Placental epithelial cell (primary cell): ENCODE data around the gene MYO5B. TPM values are rescaled to one million over a fixed set of nuclear protein-coding genes. Genes with fewer than 3 reads are reported as not detected.

Source experiments
- small RNA-seq: library from RNA; depleted of rRNA; stranded (forward); fragments of <200 nt; gene quantifications from one replicate; pipeline ENCODE3, GENCODE V24; 2012
- total RNA-seq: library from RNA; depleted of rRNA; stranded (reverse); fragments of >200 nt; gene quantifications from 2 replicates; pipeline ENCODE4 v1.2.3, GENCODE V29; 2012

Gene MYO5B
- total RNA-seq: 20.7 and 33.8 TPM in 2 replicates

DNA sequence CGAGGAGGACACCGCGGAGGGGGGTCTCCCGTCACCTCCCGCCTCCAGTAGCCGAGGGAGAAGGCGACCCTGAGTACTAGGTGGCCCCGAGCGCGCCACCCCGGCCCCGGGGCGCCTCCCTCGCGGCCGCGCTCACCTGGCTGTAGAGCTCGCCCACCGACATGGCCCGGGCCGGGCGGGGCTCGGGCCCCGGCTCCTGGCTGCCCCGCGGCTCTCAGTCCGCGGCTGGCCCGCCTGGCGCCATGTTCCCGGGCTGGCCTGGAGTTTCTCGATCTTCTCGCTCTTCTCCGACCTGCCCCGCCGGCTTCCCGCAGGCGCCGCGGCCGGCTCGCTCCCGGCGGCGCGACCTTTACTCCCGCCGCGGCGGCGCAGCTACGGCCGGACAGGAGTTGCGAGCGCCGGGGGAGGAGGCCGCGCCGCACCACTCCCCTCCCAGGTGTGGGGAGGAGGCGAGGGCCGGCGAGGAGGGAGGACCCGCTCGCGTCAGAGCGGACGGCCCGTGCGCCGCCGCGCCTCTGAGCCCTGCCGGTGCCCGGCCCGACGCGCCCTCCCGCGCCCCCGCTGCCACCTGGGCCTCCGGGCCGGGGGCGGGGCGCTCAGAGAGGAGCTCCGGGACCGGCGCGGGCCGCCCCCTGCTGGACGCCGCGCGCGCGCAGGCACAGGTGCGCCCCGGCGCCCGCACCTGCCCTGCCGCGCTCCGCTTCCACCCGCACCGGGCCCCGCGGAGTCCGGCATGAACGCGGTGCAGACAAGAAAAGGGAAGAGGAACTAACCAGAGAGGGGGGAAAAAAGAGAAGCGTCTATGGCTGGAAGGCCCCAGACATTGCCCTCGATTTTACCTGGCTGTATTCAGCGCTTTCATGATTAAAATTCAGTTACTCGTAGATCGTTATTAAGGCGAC is at the start of gene MYO5B:
TSS of gene MYO5B (minus strand) at position 517 of the 902 bp plus-strand sequence. CDS start at position 163, 354 bp downstream.

GRCh38 chr18:49813319-49814146 is 381.4 kb downstream of the MYO5B start, which contains the start of gene ACAA2:
Gene ACAA2 (minus strand): TSS chr18:49813533. CDS start chr18:49813484, 49 bp downstream.

Small RNAs within 50 kb of the gene (small RNA-seq; reads per million reads assigned to genes)
- gene RF00019: not detected
- not detected for gene RF00283
- not detected for gene RN7SL310P
- gene RNA5SP457: not detected
- not detected for gene SCARNA17

Other genes starting within 250 kb of the MYO5B start
- gene CFAP53, start 71.3 kb upstream of the MYO5B start, total RNA-seq: 0.43 and 1.2 TPM in 2 replicates
- gene MBD1, start 86.4 kb upstream of the MYO5B start, total RNA-seq: 67.5 and 88.8 TPM in 2 replicates
- 40.4 and 70.2 TPM in 2 replicates for gene CXXC1, start 92.5 kb upstream of the MYO5B start, total RNA-seq
- 2.7 and 4.8 TPM in 2 replicates for gene SKA1, start 179.9 kb upstream of the MYO5B start, total RNA-seq